GM21528 (cell line): ENCODE measurements around the gene SLC35B2.

Experiments
- ATAC-seq: cut with Tn5 transposase; IDR thresholded peaks from one replicate; pipeline ENCODE4 v1.9.1; 2021; ENCODE audit warnings: mild to moderate bottlenecking, moderate library complexity; ENCODE audit not compliant: unreplicated experiment, low FRiP score

SLC35B2 gene

DNA sequence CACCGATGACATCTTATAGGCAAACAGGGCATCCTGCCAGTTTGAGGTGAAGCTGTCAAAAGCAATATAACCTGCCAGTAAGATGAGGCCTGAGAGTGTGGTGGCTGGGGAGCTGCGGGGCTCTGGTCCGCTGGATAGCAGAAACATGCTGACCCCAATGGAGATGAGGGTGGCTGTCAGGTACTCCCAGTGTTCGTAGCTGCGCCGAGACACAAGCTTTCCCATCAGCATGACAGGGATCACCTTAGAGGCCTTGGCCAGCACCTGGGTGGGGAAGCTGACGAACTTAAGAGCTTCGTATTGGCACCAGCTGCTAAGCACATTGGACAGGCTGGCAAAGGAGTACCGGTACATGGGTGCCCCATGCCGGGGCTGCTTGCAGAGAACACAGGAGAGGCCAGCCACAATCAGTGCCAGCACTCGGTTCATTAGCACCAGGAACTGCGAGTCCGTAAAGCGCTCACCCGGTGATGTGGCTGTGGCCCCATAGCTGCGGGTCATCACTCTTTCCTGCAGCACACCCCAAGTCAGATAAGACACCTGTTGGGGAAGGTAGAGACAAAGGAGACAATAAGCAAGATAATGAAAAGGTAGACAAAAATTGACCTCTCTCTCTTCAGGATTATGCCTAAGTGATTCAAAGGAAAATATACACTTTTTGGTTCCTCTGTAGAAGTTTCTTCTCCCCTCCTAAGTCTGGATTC, 2.1 kb downstream of the SLC35B2 start:
- ATAC-seq, result no peak

DNA sequence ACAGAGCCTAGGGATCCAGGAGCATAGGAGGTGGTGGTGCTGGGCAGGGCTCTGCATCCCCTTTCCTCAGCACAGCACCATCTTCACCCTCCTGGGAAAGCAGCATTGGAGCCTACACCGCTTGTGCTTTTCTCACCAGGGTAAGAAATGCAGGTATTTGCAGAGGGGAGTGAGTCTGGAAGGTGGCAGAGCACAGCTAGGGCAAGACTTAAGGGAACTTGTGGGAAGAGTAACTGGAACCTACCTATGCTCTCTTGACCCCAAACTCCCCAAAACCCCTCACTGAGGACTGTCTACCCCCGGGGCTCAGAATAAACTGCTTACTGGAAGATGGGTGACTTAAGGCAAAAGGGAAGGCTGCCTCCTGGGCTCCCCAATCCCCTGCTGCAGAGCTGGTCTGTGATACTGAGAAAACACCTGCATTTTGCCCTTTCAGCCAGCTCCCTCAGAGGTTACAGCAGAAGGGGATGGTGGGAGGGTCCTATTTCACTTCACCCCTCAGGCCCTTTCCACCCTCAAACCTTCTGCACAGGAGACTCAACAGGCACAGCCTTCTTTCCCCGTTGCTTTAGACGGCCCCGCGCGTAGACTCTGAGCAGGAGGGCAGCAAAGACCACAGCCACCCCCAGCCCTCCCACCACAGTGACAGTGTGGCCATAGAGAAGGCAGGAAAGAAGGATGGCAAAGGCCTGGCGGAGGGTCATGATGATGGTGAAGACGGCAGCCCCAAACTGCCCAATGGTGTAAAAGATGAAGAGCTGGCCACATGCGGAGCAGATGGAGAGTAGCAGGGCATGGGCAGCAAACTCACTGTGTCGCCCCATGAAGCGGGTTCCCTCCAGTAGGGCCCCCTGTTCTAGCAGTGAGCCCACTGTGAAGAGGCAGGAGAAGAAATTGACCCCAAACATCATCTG, 2.9 kb downstream of the SLC35B2 start:
- ATAC-seq, result no peak

DNA sequence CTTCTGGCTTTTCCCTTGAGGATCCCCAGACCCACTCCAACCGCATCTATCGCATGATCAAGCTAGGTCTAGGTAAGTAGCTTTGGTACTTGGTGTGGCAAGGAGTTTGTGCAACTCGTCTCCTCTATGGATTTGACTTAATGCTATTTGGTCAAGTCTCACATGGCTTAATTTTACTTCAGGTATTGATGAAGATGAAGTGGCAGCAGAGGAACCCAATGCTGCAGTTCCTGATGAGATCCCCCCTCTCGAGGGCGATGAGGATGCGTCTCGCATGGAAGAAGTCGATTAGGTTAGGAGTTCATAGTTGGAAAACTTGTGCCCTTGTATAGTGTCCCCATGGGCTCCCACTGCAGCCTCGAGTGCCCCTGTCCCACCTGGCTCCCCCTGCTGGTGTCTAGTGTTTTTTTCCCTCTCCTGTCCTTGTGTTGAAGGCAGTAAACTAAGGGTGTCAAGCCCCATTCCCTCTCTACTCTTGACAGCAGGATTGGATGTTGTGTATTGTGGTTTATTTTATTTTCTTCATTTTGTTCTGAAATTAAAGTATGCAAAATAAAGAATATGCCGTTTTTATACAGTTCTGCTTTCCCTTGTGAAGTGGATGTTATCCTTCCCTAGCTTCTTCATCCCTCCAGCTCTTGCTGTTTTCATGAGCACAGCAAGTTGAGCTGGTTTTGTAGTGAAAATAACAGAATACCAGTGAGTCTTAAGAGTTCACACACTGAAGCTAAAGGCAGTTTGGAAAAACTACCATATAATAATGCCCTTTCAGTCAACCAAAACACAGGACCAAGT, 3.8 kb downstream of the SLC35B2 start:
- ATAC-seq, result no peak

DNA sequence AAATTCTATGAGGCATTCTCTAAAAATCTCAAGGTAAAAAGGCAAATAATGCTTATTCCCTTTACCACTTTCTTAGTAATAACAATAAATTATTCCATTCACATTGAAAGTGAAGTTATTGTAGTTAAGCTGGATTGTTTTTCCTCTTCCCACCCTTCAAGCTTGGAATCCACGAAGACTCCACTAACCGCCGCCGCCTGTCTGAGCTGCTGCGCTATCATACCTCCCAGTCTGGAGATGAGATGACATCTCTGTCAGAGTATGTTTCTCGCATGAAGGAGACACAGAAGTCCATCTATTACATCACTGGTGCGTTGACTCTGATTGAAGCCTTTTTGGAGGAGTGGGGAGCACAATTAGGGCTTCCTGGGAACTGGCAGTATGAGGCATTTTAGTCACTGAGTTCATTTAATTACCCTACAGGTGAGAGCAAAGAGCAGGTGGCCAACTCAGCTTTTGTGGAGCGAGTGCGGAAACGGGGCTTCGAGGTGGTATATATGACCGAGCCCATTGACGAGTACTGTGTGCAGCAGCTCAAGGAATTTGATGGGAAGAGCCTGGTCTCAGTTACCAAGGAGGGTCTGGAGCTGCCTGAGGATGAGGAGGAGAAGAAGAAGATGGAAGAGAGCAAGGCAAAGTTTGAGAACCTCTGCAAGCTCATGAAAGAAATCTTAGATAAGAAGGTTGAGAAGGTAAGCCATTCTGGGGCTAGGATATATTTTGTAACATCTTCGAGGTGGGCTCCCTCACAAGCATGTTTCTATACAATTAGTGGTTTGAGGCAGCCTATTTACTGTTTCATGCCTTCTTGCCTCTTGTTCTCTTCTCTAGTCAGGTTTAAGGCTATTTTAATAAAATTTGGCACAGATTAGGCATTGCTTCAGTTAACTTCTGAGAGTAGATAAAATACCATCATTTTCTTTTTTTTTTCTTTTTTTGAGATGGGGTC, 5.5 kb downstream of the SLC35B2 start:
- no peak for ATAC-seq

DNA sequence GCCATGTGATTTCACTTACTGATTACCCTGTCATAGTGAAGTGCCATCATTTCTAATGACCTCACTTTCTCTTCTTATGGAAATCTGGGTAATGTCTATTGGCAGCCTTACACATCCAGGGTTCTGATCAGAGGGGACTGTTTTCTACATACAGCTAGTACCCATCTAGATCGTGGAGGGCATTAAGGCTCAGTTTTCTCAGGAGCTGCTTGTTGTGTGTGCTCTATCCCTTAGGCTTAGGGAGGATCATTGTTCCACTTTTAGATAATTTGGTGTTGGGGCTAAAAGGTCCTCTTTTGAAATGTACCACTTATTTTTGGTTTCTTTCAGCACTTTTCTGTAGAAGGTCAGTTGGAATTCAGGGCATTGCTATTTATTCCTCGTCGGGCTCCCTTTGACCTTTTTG, 6.6 kb downstream of the SLC35B2 start:
- ATAC-seq, result no peak

DNA sequence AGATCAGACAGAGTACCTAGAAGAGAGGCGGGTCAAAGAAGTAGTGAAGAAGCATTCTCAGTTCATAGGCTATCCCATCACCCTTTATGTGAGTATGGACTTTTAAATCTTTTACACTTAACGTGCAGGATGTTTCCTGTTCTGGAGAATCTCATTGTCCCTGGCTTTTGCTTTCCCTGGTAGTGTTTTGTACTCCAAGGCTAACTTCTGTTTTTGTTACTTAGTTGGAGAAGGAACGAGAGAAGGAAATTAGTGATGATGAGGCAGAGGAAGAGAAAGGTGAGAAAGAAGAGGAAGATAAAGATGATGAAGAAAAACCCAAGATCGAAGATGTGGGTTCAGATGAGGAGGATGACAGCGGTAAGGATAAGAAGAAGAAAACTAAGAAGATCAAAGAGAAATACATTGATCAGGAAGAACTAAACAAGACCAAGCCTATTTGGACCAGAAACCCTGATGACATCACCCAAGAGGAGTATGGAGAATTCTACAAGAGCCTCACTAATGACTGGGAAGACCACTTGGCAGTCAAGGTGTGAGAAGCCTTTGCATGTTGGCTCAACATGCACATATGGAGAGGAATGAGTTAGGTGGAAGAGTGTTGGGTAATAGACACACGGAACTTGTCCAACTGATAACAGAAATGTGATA, 7.1 kb downstream of the SLC35B2 start:
- no peak for ATAC-seq

GRCh38 chr6:44249082-44249748, 8.1 kb downstream of the SLC35B2 start:
- ATAC-seq, result no peak

DNA sequence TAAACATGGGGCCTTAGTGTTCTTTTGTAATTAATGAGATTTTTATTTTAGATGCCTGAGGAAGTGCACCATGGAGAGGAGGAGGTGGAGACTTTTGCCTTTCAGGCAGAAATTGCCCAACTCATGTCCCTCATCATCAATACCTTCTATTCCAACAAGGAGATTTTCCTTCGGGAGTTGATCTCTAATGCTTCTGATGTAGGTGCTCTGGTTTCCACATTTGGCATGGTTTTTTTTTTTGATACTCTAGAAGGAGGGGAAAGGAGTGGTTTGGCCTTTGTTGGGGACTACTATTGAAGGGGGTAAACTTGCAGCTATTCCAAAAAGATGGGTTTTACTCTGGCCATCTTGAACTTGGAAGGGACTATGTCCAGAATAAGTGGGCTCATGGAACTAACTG, 8.7 kb downstream of the SLC35B2 start:
- no peak for ATAC-seq

- ATAC-seq, result peak; percentile 26
These were observed 9.7 kb downstream of the SLC35B2 start for GRCh38 chr6:44247338-44248302.

GRCh38 chr6:44246663-44247337, 10.5 kb downstream of the SLC35B2 start, which contains the start of gene HSP90AB1:
TSS of gene HSP90AB1 (plus strand) at chr6:44247101. CDS start at chr6:44248630, 1,529 bp downstream.
- peak; percentile 69 for ATAC-seq

DNA sequence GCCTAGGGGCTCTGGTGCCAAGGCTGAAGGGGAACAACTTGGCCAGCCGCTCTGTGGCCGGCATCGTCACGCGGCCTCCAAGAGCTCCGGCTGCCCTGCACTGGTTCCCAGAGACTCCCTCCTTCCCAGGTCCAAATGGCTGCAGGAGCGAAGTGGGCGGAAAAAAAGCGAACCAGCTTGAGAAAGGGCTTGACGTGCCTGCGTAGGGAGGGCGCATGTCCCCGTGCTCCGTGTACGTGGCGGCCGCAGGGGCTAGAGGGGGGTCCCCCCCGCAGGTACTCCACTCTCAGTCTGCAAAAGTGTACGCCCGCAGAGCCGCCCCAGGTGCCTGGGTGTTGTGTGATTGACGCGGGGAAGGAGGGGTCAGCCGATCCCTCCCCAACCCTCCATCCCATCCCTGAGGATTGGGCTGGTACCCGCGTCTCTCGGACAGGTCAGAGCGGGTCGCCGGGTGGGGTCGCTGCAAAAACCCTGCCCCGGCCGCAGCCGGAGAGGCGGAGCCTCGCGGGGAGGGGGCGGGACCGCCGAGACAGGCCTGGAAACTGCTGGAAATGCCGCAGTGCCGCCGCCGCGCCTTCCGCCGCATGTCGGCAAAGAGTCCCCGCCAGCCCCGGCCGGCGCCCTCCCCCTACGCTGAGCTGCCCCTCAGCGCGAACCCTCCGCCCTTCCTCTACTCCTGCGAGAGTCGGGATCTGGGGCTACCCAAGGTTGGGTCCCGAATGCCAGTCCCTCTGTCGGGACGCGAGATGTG, 11.2 kb downstream of the SLC35B2 start:
- ATAC-seq, result peak; percentile 43

DNA sequence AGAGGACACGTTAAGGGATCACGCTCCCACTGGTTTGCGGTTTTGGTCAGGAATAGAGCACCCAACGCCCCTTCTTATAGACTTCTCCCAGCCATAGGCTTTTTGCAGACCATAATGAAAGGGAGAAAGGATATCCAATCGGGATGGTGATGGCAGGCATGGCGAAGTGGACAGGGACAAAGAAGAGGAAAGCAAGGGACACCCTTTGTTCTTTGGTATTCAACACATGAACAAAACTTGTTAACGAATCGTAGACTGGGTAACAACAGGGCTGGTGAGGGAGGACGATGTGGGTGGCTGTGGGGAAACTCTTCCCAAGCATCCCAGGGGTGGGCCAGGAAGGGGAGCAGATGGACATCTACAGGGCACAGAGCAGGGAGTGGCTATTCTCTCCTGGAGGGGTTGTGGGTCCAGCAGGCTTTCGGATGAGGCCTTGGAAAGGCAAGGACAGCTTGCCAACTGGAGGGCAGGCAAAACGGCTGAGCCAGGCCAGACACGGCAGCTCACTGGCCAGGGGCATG, 11.9 kb downstream of the SLC35B2 start:
- no peak for ATAC-seq

GRCh38 chr6:44243345-44243744, 14.0 kb downstream of the SLC35B2 start:
- no peak for ATAC-seq

DNA sequence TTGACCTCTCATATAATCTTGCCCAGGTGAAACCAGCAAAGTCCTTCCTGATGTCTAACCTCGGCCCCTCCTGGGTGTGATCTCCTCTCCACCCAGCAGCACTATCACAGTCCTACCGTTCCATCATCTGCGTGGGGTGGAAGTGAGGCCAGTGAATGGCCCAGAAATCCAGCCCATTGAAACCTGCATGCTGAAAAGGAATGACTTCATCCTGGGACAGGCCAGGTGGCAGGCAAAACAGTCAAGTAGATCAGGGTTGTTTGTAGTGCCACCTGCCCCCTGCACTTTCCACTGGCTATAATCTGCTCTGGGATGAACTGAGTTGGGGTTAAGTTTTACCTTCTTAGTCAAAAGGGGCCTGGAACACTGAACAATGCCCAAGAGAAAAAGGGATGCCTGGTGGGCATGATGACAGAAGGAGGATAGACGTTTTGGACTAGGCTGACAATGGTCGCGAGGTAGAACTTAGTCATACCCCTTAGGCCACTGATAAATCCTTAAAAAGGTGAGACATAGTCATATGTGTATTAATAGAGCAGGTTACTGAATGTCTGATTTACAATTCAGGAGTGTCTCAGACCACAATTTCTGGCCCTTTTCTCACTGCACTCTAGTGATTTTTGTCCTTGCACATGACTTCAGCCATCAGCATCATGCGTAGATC, 18.5 kb downstream of the SLC35B2 start:
- ATAC-seq, result no peak

GRCh38 chr6:44237813-44238433, 19.4 kb downstream of the SLC35B2 start:
- ATAC-seq, result peak; percentile 69
